K562 (cell line): ENCODE data around the gene AGPAT4. TPM values are rescaled to one million over a fixed set of nuclear protein-coding genes. Genes with fewer than 3 reads are reported as not detected.

Source experiments
- ATAC-seq: fragments of 200-7000 bp; cut with Tn5 transposase; 3 replicates; pipeline ENCODE4 v1.9.1; 2020; ENCODE audit warnings: moderate library complexity
- BruUV-seq: library from RNA; stranded (reverse); fragments of 400-500 nt; replicated peaks from 2 replicates; lab custom pipeline; 2021; lab: Mats Ljungman, UMichigan
- CTCF ChIA-PET: fragments of 300-600 bp; formaldehyde crosslinking; extraction: SDS; loops from one replicate; lab custom pipeline; 2021; ENCODE audit warnings: low intra/inter-chr PET ratio; lab: Yijun Ruan, JAX
- POLR2A ChIA-PET: fragments of 300-600, 350-650 bp; sonication (Branson Sonifier 250); formaldehyde crosslinking; extraction: SDS; loops from one replicate; lab custom pipeline; 2021; ENCODE audit warnings: antibody characterized with exemption, inconsistent platforms; lab: Yijun Ruan, JAX
- DNase-seq, 4 experiments: peaks; one replicate each; pipeline versions ENCODE4 v3.0.0 to v3.0.0-alpha.2; 2011 to 2018; ENCODE audit warnings: low spot score in 3 of 4, mixed read lengths in 3 of 4; ENCODE audit errors: extremely low read depth in 1 of 4
- FAIRE-seq: peaks from 2 replicates; lab custom pipeline; 2011; peaks lifted over from hg19 to GRCh38; lab: Jason Lieb, UNC
- H2AFZ ChIP-seq: 2 replicates; pipeline ENCODE4 v1.6.0; 2011; ENCODE audit warnings: low read depth, low read length, control low read depth, inconsistent platforms
- H3K27ac ChIP-seq: fragments of 200-600 bp; 3 replicates; pipeline ENCODE4 v1.8.0; 2011; ENCODE audit warnings: low read depth, mild to moderate bottlenecking, control low read depth, inconsistent platforms, low read length, moderate library complexity, mixed read lengths; ENCODE audit errors: extremely low read depth
- H3K27me3 ChIP-seq, 2 experiments: fragments of 300-600 bp in 1 of 2; 2 replicates in 1 of 2; 3 replicates in 1 of 2; pipeline versions ENCODE4 v1.6.0 to v1.8.0; 2011; ENCODE audit warnings: inconsistent platforms in 2 of 2, low read length in 2 of 2, mild to moderate bottlenecking in 1 of 2, mixed read lengths in 1 of 2, moderate library complexity in 1 of 2; ENCODE audit not compliant: control insufficient read depth in 2 of 2, insufficient read depth in 2 of 2
- H3K36me3 ChIP-seq: fragments of 300-600 bp; 3 replicates; pipeline ENCODE4 v1.8.0; 2011; ENCODE audit warnings: mild to moderate bottlenecking, low read length, inconsistent platforms; ENCODE audit not compliant: control insufficient read depth, insufficient read depth
- H3K4me1 ChIP-seq, 2 experiments: fragments of 200-600 bp in 1 of 2; replicated peaks in 1 of 2; 2 replicates in 1 of 2; 3 replicates in 1 of 2; pipeline versions ENCODE4 v1.5.1 to v1.8.0; 2011; ENCODE audit warnings: inconsistent platforms in 2 of 2, low read length in 2 of 2, mild to moderate bottlenecking in 1 of 2, mixed read lengths in 1 of 2, moderate library complexity in 1 of 2; ENCODE audit not compliant: control insufficient read depth in 2 of 2, insufficient read depth in 2 of 2
- H3K4me2 ChIP-seq: 2 replicates; pipeline ENCODE4 v1.6.1; 2011; ENCODE audit warnings: low read length, control low read depth, inconsistent platforms, mixed read lengths; ENCODE audit not compliant: insufficient read depth
- H3K4me3 ChIP-seq: fragments of 200-600 bp; sonication (generic), shearing (Covaris generic); 2 replicates; pipeline ENCODE4 v1.5.1; 2016; ENCODE audit warnings: control low read depth, inconsistent platforms
- H3K79me2 ChIP-seq: fragments of 200-600 bp; 3 replicates; pipeline ENCODE4 v1.8.0; 2011; ENCODE audit warnings: low read length, inconsistent platforms; ENCODE audit not compliant: control insufficient read depth, insufficient read depth
- H3K9ac ChIP-seq, 2 experiments: 2 replicates each; pipeline versions ENCODE4 v1.6.0 to v1.6.1; 2011; ENCODE audit warnings: low read depth in 2 of 2, low read length in 2 of 2, control low read depth in 1 of 2, inconsistent platforms in 1 of 2, mild to moderate bottlenecking in 1 of 2, mixed read lengths in 1 of 2; ENCODE audit not compliant: insufficient read depth in 1 of 2
- H3K9me1 ChIP-seq: one replicate; pipeline ENCODE4 v1.6.0; 2011; ENCODE audit warnings: inconsistent platforms, mild to moderate bottlenecking, low read length, moderate library complexity; ENCODE audit not compliant: control insufficient read depth, insufficient read depth
- H3K9me3 ChIP-seq: replicated peaks from 2 replicates; pipeline ENCODE4 v1.5.1; 2011; ENCODE audit warnings: low read depth, low read length, inconsistent platforms; ENCODE audit not compliant: control insufficient read depth, insufficient read depth
- H4K20me1 ChIP-seq: replicated peaks from 2 replicates; pipeline ENCODE4 v1.6.1; 2011; ENCODE audit warnings: low read length, inconsistent platforms, mixed read lengths; ENCODE audit not compliant: control insufficient read depth, insufficient read depth
- RAD21 ChIP-seq, 2 experiments: fragments of 250-450 bp in 1 of 2; fragments of 450-650 bp in 1 of 2; sonication (Bioruptor Pico) in 1 of 2; formaldehyde crosslinking in 1 of 2; IDR thresholded peaks in 1 of 2; conservative IDR thresholded peaks in 1 of 2; 2 replicates each; pipeline versions ENCODE4 v1.4.0 to v1.8.0; 2020 to 2022; ENCODE audit warnings: mild to moderate bottlenecking in 2 of 2, moderate library complexity in 1 of 2
- TEAD4 ChIP-seq, 2 experiments: sonication (generic) in 1 of 2; formaldehyde crosslinking in 1 of 2; IDR thresholded peaks; 2 replicates each; pipeline versions ENCODE4 v1.6.1 to v1.8.0; 2012 to 2022; ENCODE audit warnings: borderline replicate concordance in 1 of 2, inconsistent platforms in 1 of 2, low read length in 1 of 2, mild to moderate bottlenecking in 1 of 2, missing genetic modification reagents in 1 of 2
- WGBS: fragments of 100-300 bp; shearing (Covaris generic); methylation state at CpG from one replicate; pipeline ENCODE4 v1.1.6; 2016; ENCODE audit warnings: low coverage, mixed read lengths; ENCODE audit not compliant: insufficient coverage; ENCODE audit errors: missing lambda C conversion rate; 5-methylcytosine and 5-hydroxymethylcytosine counted together
- in situ Hi-C: fragments of 300-500 bp; cut with MboI; formaldehyde crosslinking; loops from 4 replicates; pipeline ENCODE4 v1.15.0; 2018; ENCODE audit warnings: inconsistent platforms, mixed read lengths
- intact Hi-C: fragments of 100-400 bp; cut with micrococcal nuclease; formaldehyde crosslinking; loops from 2 replicates; pipeline ENCODE4 v1.14.2; 2022
- polyA plus RNA-seq, 8 experiments: library from polyadenylated mRNA; depleted of rRNA in 4 of 8; stranded (reverse) in 5 of 8; unstranded in 3 of 8; fragments of >200 nt; fragmentation: Nextera tagmentation in 2 of 8; fragmentation: Illumina TruSeq in 1 of 8; extraction: Ambion mirVana in 2 of 8; extraction: Trizol in 1 of 8; gene quantifications; 2 replicates each; pipeline versions ENCODE4 v1.2.1 to v1.2.3, GENCODE V29; 2011 to 2014; ENCODE audit warnings: inconsistent platforms in 1 of 8, missing spikeins in 1 of 8
- total RNA-seq, 7 experiments: library from RNA; depleted of rRNA in 6 of 7; stranded (reverse); fragments of >200 nt in 6 of 7; fragmentation: Illumina TruSeq in 2 of 7; extraction: Trizol in 2 of 7; gene quantifications; 2 replicates each; pipeline versions ENCODE4 v1.2.1 to v1.2.3, GENCODE V29; 2011 to 2021; ENCODE audit warnings: low replicate concordance in 1 of 7
- TF ChIP-seq, protein P1 (sequence below), 3 experiments: IDR thresholded peaks in 2 of 3; conservative IDR thresholded peaks in 1 of 3; 2 replicates each; pipeline ENCODE4 v1.5.1; 2011 to 2012; ENCODE audit warnings: low read length in 3 of 3, mild to moderate bottlenecking in 3 of 3, control low read depth in 2 of 3, improper control_type of control experiment in 1 of 3, inconsistent platforms in 1 of 3, low read depth in 1 of 3, mixed read lengths in 1 of 3, moderate library complexity in 1 of 3; ENCODE audit not compliant: insufficient read depth in 2 of 3
- TF ChIP-seq, protein P2 (sequence below), 2 experiments: fragments of 450-650 bp; formaldehyde crosslinking in 1 of 2; IDR thresholded peaks; 2 replicates each; pipeline versions ENCODE4 v1.4.0 to v1.6.1; 2014 to 2020; ENCODE audit warnings: mild to moderate bottlenecking in 2 of 2, borderline replicate concordance in 1 of 2, low read depth in 1 of 2
- TF ChIP-seq, protein P3 (sequence below): fragments of 250-450 bp; sonication (Bioruptor Pico); IDR thresholded peaks from 2 replicates; pipeline ENCODE4 v1.5.1; 2021; ENCODE audit warnings: mild to moderate bottlenecking

Gene AGPAT4
- total and polyA plus RNA-seq, 9 of the 15 experiments (the other 6 are each of a cell fraction or from before 2014, with no cell fraction given) = 2.2 to 15.0 (median 5.7) TPM

DNA sequence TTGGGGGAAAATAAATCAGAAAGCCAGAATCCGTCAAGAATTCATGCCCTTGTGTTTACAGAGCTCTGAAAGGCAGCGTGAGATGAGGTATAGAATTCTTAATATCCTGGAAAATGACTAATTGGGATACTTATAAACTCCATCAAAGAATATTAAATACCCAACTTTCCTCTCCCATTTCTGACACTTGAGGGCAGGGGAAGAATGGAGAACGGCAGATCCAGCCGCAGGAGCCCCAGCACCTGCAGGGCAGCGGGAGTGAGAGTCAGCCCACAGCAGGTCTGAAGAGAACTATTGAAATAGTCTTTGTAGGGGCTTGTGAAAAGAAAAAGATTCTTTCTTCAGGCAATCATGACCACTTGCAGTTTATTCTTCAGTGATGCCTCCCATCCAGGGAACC, 107.2 kb downstream of the AGPAT4 start:
- CTCF ChIA-PET = no interaction called here
- no peak for FAIRE-seq
- Histone ChIP-seq H3K9ac (no peak overlapping the region), H3K27me3 (0 out of 5 replicates have a peak, but pooled peaks cover 0 to 11% of the 10 kb centered on the region in 2 experiments), H3K9me1 (no peaks in the 10 kb centered on the region), H3K36me3 (no peaks in the 10 kb centered on the region; the same call in 2 of the 3 replicates), H4K20me1 (no peaks in the 10 kb centered on the region), H3K4me3 (no peak overlapping the region), H3K79me2 (no peaks in the 10 kb centered on the region), H3K4me2 (no peak overlapping the region), H3K4me1 (peaks cover 21 to 27% of the 10 kb centered on the region in 2 experiments; a peak in 4 of 5 replicates), H3K27ac (no peak overlapping the region), H2AFZ (no peak overlapping the region), H3K9me3 (0 out of 2 replicates have a peak, but pooled peaks cover 3% of the 10 kb centered on the region)
- TF ChIP-seq, protein P1, sequence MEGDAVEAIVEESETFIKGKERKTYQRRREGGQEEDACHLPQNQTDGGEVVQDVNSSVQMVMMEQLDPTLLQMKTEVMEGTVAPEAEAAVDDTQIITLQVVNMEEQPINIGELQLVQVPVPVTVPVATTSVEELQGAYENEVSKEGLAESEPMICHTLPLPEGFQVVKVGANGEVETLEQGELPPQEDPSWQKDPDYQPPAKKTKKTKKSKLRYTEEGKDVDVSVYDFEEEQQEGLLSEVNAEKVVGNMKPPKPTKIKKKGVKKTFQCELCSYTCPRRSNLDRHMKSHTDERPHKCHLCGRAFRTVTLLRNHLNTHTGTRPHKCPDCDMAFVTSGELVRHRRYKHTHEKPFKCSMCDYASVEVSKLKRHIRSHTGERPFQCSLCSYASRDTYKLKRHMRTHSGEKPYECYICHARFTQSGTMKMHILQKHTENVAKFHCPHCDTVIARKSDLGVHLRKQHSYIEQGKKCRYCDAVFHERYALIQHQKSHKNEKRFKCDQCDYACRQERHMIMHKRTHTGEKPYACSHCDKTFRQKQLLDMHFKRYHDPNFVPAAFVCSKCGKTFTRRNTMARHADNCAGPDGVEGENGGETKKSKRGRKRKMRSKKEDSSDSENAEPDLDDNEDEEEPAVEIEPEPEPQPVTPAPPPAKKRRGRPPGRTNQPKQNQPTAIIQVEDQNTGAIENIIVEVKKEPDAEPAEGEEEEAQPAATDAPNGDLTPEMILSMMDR (IDR thresholded peaks at IDR 0.05 in 2 of 3, conservative IDR thresholded peaks at IDR 0.05 in 1 of 3; ENCODE audit: insufficient read depth in 2 of 3, low read depth in 1 of 3, low read length in 3 of 3) = peak in 1 of 3 experiments; percentile 43; a peak in 2 of 6 replicates
- TF ChIP-seq TEAD4 (IDR thresholded peaks at IDR 0.05; ENCODE audit: low read length) (no peak), TEAD4 (CRISPR knock-in tag; IDR thresholded peaks at IDR 0.05; ENCODE audit: borderline replicate concordance) (no peak), RAD21 (CRISPR knock-in tag; conservative IDR thresholded peaks at IDR 0.05 in 1 of 2, IDR thresholded peaks at IDR 0.05 in 1 of 2) (peak; percentile 19 to 52; a peak in 3 of 4 replicates)
- TF ChIP-seq, protein P2, sequence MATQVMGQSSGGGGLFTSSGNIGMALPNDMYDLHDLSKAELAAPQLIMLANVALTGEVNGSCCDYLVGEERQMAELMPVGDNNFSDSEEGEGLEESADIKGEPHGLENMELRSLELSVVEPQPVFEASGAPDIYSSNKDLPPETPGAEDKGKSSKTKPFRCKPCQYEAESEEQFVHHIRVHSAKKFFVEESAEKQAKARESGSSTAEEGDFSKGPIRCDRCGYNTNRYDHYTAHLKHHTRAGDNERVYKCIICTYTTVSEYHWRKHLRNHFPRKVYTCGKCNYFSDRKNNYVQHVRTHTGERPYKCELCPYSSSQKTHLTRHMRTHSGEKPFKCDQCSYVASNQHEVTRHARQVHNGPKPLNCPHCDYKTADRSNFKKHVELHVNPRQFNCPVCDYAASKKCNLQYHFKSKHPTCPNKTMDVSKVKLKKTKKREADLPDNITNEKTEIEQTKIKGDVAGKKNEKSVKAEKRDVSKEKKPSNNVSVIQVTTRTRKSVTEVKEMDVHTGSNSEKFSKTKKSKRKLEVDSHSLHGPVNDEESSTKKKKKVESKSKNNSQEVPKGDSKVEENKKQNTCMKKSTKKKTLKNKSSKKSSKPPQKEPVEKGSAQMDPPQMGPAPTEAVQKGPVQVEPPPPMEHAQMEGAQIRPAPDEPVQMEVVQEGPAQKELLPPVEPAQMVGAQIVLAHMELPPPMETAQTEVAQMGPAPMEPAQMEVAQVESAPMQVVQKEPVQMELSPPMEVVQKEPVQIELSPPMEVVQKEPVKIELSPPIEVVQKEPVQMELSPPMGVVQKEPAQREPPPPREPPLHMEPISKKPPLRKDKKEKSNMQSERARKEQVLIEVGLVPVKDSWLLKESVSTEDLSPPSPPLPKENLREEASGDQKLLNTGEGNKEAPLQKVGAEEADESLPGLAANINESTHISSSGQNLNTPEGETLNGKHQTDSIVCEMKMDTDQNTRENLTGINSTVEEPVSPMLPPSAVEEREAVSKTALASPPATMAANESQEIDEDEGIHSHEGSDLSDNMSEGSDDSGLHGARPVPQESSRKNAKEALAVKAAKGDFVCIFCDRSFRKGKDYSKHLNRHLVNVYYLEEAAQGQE (IDR thresholded peaks at IDR 0.05; ENCODE audit: borderline replicate concordance) = peak; percentile 43; the same call in 1 of the 2 replicates
- TF ChIP-seq, protein P2 (CRISPR knock-in tag; IDR thresholded peaks at IDR 0.05; ENCODE audit: low read depth) = no peak
- TF ChIP-seq, protein P3, sequence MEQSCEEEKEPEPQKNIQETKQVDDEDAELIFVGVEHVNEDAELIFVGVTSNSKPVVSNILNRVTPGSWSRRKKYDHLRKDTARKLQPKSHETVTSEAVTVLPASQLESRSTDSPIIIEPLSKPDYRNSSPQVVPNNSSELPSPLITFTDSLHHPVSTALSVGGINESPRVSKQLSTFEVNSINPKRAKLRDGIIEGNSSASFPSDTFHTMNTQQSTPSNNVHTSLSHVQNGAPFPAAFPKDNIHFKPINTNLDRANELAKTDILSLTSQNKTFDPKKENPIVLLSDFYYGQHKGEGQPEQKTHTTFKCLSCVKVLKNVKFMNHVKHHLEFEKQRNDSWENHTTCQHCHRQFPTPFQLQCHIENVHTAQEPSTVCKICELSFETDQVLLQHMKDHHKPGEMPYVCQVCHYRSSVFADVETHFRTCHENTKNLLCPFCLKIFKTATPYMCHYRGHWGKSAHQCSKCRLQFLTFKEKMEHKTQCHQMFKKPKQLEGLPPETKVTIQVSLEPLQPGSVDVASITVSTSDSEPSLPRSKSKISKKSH = no peak
- POLR2A ChIA-PET = interaction anchor here (2.9 kb wide), 1 partner anchor 16 kb away, joined by 10 read pairs; no protein-coding TSS in a partner anchor
- in situ Hi-C loops = no loop called here
- intact Hi-C loops = loop anchor here (5.0 kb wide), 1 partner anchor 174 kb away; the partner anchor contains the start of gene MAP3K4
- BruUV-seq = no TSS peak
- ATAC-seq = no peak
- WGBS = 66% methylated on average over 5 of the region's 5 CpGs
- DNase-seq = no peak
